ENCODE measurements around the gene HAND2.

DNA sequence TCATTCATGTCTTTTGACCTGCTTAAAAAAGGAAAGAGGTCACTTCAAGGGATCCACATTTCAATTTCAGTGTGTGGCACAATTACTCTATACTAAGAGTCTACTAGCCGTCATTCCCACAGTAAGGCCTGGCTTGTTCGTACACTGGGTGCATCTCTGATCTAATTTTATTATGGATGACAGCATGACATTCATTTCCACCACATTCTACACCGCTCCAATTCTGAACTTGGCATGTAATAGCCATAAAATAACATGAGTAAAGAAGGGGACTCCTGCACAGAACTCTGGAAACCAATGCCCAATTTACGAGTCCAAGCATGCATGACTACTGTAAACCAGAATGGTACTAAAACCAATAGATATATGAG, 51.1 kb downstream of the HAND2 start:
- TF ChIP-seq, protein P1, sequence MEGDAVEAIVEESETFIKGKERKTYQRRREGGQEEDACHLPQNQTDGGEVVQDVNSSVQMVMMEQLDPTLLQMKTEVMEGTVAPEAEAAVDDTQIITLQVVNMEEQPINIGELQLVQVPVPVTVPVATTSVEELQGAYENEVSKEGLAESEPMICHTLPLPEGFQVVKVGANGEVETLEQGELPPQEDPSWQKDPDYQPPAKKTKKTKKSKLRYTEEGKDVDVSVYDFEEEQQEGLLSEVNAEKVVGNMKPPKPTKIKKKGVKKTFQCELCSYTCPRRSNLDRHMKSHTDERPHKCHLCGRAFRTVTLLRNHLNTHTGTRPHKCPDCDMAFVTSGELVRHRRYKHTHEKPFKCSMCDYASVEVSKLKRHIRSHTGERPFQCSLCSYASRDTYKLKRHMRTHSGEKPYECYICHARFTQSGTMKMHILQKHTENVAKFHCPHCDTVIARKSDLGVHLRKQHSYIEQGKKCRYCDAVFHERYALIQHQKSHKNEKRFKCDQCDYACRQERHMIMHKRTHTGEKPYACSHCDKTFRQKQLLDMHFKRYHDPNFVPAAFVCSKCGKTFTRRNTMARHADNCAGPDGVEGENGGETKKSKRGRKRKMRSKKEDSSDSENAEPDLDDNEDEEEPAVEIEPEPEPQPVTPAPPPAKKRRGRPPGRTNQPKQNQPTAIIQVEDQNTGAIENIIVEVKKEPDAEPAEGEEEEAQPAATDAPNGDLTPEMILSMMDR (conservative IDR thresholded peaks at IDR 0.05): no peak
- TF ChIP-seq EZH2 (IDR thresholded peaks at IDR 0.05; ENCODE audit: low read depth): no peak
